ENCODE results near the gene SEC61A2.

GRCh38 chr10:12207114-12207513 lies 77.6 kb downstream of the SEC61A2 start:
- TF ChIP-seq CTCF (IDR thresholded peaks at IDR 0.05) (no peak), EZH2phosphoT487 (IDR thresholded peaks at IDR 0.05) (no peak)

All from neural progenitor cell (in vitro differentiated cells).